CD14-positive monocyte (primary cell): ENCODE measurements around the gene FH. TPM values are rescaled to one million over a fixed set of nuclear protein-coding genes. Genes with fewer than 3 reads are reported as not detected.

Source experiments
- DNase-seq, 3 donors: peaks; one replicate each; pipeline ENCODE4 v3.0.0-alpha.2; 2011 to 2022
- H2AFZ ChIP-seq: 2 replicates; pipeline ENCODE4 v1.6.0; 2012; ENCODE audit warnings: mild to moderate bottlenecking, low read depth, low read length, inconsistent platforms; ENCODE audit not compliant: insufficient read depth, poor library complexity, severe bottlenecking
- H3K27ac ChIP-seq, 2 donors: 1 replicate in 1 of 2; 2 replicates in 1 of 2; pipeline ENCODE4 v1.5.1; 2012 to 2013; ENCODE audit warnings: low read length in 2 of 2, control low read depth in 1 of 2, inconsistent platforms in 1 of 2, low read depth in 1 of 2, mild to moderate bottlenecking in 1 of 2
- H3K27me3 ChIP-seq, 2 donors: one replicate each; pipeline versions ENCODE4 v1.6.0 to v1.6.1; 2011 to 2013; ENCODE audit warnings: low read length in 2 of 2; ENCODE audit not compliant: control insufficient read depth in 2 of 2, insufficient read depth in 2 of 2
- H3K36me3 ChIP-seq, 2 donors: replicated peaks in 1 of 2; 1 replicate in 1 of 2; 2 replicates in 1 of 2; pipeline versions ENCODE4 v1.5.1 to v1.6.1; 2012 to 2013; ENCODE audit warnings: low read length in 2 of 2, control low read depth in 1 of 2, inconsistent platforms in 1 of 2, mild to moderate bottlenecking in 1 of 2; ENCODE audit not compliant: insufficient read depth in 2 of 2, control insufficient read depth in 1 of 2
- H3K4me1 ChIP-seq, 2 donors: 1 replicate in 1 of 2; 2 replicates in 1 of 2; pipeline versions ENCODE4 v1.5.1 to v1.6.1; 2012 to 2013; ENCODE audit warnings: low read length in 2 of 2, control low read depth in 1 of 2, inconsistent platforms in 1 of 2, mild to moderate bottlenecking in 1 of 2, moderate library complexity in 1 of 2; ENCODE audit not compliant: insufficient read depth in 2 of 2, control insufficient read depth in 1 of 2
- H3K4me2 ChIP-seq: replicated peaks from 2 replicates; pipeline ENCODE3; 2012; ENCODE audit warnings: low read length, moderate library complexity, mild to moderate bottlenecking; ENCODE audit not compliant: poor library complexity, severe bottlenecking; ENCODE audit errors: extremely low read depth
- H3K4me3 ChIP-seq, 3 experiments: fragments of 200-600 bp in 1 of 3; sonication (generic) in 1 of 3; replicated peaks in 1 of 3; 1 replicate in 2 of 3; 2 replicates in 1 of 3; pipeline ENCODE4 v1.5.1; 2011 to 2013; ENCODE audit warnings: low read length in 3 of 3, mild to moderate bottlenecking in 3 of 3, control low read depth in 2 of 3, low read depth in 2 of 3, inconsistent platforms in 1 of 3, moderate library complexity in 1 of 3
- H3K79me2 ChIP-seq: 2 replicates; pipeline ENCODE4 v1.6.0; 2012; ENCODE audit warnings: mild to moderate bottlenecking, control low read depth, inconsistent platforms, low read length, moderate library complexity; ENCODE audit not compliant: insufficient read depth
- H3K9ac ChIP-seq: 2 replicates; pipeline ENCODE4 v1.6.0; 2017; ENCODE audit warnings: low read length, mild to moderate bottlenecking; ENCODE audit not compliant: insufficient read depth, poor library complexity, severe bottlenecking
- H3K9me3 ChIP-seq, 2 donors: replicated peaks in 1 of 2; 1 replicate in 1 of 2; 2 replicates in 1 of 2; pipeline versions ENCODE4 v1.5.1 to v1.6.1; 2012 to 2013; ENCODE audit warnings: low read length in 2 of 2, control low read depth in 1 of 2; ENCODE audit not compliant: control insufficient read depth in 1 of 2, insufficient read depth in 1 of 2
- H4K20me1 ChIP-seq: 2 replicates; pipeline ENCODE4 v1.6.0; 2012; ENCODE audit warnings: mild to moderate bottlenecking, low read length, control low read depth, moderate library complexity; ENCODE audit not compliant: insufficient read depth
- H3K27ac Mint-ChIP-seq, 7 donors: one replicate each; pipeline ENCODE4 v1.8.0; 2020; ENCODE audit warnings: mild to moderate bottlenecking in 7 of 7, mixed read lengths in 7 of 7, moderate library complexity in 6 of 7, inconsistent platforms in 2 of 7
- H3K27me3 Mint-ChIP-seq, 3 donors: one replicate each; pipeline ENCODE4 v1.8.0; 2021 to 2022; ENCODE audit warnings: low read depth in 3 of 3, mild to moderate bottlenecking in 3 of 3, mixed read lengths in 3 of 3, moderate library complexity in 3 of 3, inconsistent platforms in 1 of 3
- H3K36me3 Mint-ChIP-seq, 2 donors: one replicate each; pipeline ENCODE4 v1.8.0; 2020; ENCODE audit warnings: mixed read lengths in 2 of 2, inconsistent platforms in 1 of 2, mild to moderate bottlenecking in 1 of 2
- H3K4me1 Mint-ChIP-seq: one replicate; pipeline ENCODE4 v1.8.0; 2020; ENCODE audit warnings: mild to moderate bottlenecking, mixed read lengths
- H3K4me3 Mint-ChIP-seq, 2 donors: one replicate each; pipeline ENCODE4 v1.8.0; 2020; ENCODE audit warnings: mild to moderate bottlenecking in 2 of 2, mixed read lengths in 2 of 2, moderate library complexity in 1 of 2
- H3K9me3 Mint-ChIP-seq, 7 donors: one replicate each; pipeline ENCODE4 v1.8.0; 2020 to 2022; ENCODE audit warnings: mixed read lengths in 7 of 7, mild to moderate bottlenecking in 6 of 7, moderate library complexity in 6 of 7, inconsistent platforms in 2 of 7
- CTCF ChIP-seq: fragments of 200-600 bp; IDR thresholded peaks from one replicate; pipeline ENCODE4 v1.8.0; 2022; ENCODE audit warnings: antibody characterized with exemption, mild to moderate bottlenecking
- WGBS: methylation state at CpG from one replicate; pipeline ENCODE4 v1.1.5; 2013; ENCODE audit warnings: missing lambda C conversion rate; ENCODE audit not compliant: insufficient coverage; 5-methylcytosine and 5-hydroxymethylcytosine counted together
- intact Hi-C, 2 donors: fragments of 100-400 bp; cut with micrococcal nuclease; formaldehyde crosslinking; loops; one replicate each; pipeline versions ENCODE4 v1.15.0 to v1.15.1; 2023
- polyA plus RNA-seq, 3 donors: library from polyadenylated mRNA; depleted of rRNA in 1 of 3; unstranded in 2 of 3; stranded (reverse) in 1 of 3; fragments of 300-500 nt in 2 of 3; fragments of >200 nt in 1 of 3; fragmentation: Illumina TruSeq in 2 of 3; gene quantifications; 1 replicate in 2 of 3; 2 replicates in 1 of 3; pipeline ENCODE4 v1.2.3, GENCODE V29; 2012 to 2021

The FH gene
- polyA plus RNA-seq, 3 donors = 21.1 to 34.9 (median 32.5) TPM

- no peak for DNase-seq
- Histone ChIP-seq H3K36me3 (no peaks in the 10 kb centered on the region), H3K79me2 (no peaks in the 10 kb centered on the region), H3K9ac (no peak overlapping the region), H3K4me1 (no peaks in the 10 kb centered on the region), H3K9me3 (no peaks in the 10 kb centered on the region), H3K4me3 (no peak overlapping the region), H3K27ac (no peak overlapping the region), H3K4me2 (no peak overlapping the region), H2AFZ (no peak overlapping the region), H3K27me3 (peaks cover 0 to 3% of the 10 kb centered on the region in 2 donors), H4K20me1 (no peaks in the 10 kb centered on the region)
- intact Hi-C loops = no loop called here
- no peaks in the 10 kb centered on the region for H3K36me3 Mint-ChIP-seq
- H3K27ac Mint-ChIP-seq = peak overlapping the region in 1 of 7 donors; percentile 25
- peaks cover 4 to 9% (median 6%) of the 10 kb centered on the region in 3 donors for H3K27me3 Mint-ChIP-seq
- no peaks in the 10 kb centered on the region for H3K4me1 Mint-ChIP-seq
- no peak for TF ChIP-seq CTCF
- peaks cover 0 to 13% (median 3%) of the 10 kb centered on the region in 7 donors for H3K9me3 Mint-ChIP-seq
- no peak overlapping the region for H3K4me3 Mint-ChIP-seq
- WGBS = 97% methylated on average over 3 of the region's 8 CpGs
These were observed 53.9 kb downstream of the FH start for GRCh38 chr1:241465673-241466072.

GRCh38 chr1:241464985-241465384, 54.6 kb downstream of the FH start:
- Histone ChIP-seq H3K27me3 (peaks cover 0 to 3% of the 10 kb centered on the region in 2 donors), H4K20me1 (no peaks in the 10 kb centered on the region), H3K4me3 (no peak overlapping the region), H2AFZ (no peak overlapping the region), H3K79me2 (no peaks in the 10 kb centered on the region), H3K9me3 (no peaks in the 10 kb centered on the region), H3K9ac (no peak overlapping the region), H3K4me1 (no peaks in the 10 kb centered on the region), H3K4me2 (no peak overlapping the region), H3K36me3 (no peaks in the 10 kb centered on the region), H3K27ac (no peak overlapping the region)
- H3K27ac Mint-ChIP-seq = no peak overlapping the region
- intact Hi-C loops = no loop called here
- no peak overlapping the region for H3K4me3 Mint-ChIP-seq
- H3K36me3 Mint-ChIP-seq = no peaks in the 10 kb centered on the region
- no CpG with 5 or more reads among the region's 4 CpGs for WGBS
- DNase-seq = no peak
- no peak for TF ChIP-seq CTCF
- peaks cover 4 to 9% (median 6%) of the 10 kb centered on the region in 3 donors for H3K27me3 Mint-ChIP-seq
- H3K9me3 Mint-ChIP-seq = peaks cover 0 to 13% (median 3%) of the 10 kb centered on the region in 7 donors
- H3K4me1 Mint-ChIP-seq = no peaks in the 10 kb centered on the region
